Esophagus squamous epithelium (tissue), 4 donors: Measurements from ENCODE around the gene PTPN2.

Source experiments
- CTCF ChIP-seq, 6 experiments: fragments of 450-650 bp in 4 of 6; fragments of 200-600 bp in 2 of 6; sonication (generic) in 2 of 6; IDR thresholded peaks; one replicate each; pipeline ENCODE4 v1.5.1; 2016 to 2019; ENCODE audit warnings: antibody characterized with exemption in 6 of 6, mild to moderate bottlenecking in 4 of 6, moderate library complexity in 4 of 6
- POLR2A ChIP-seq, 4 donors: fragments of 450-650 bp; IDR thresholded peaks; one replicate each; pipeline ENCODE4 v1.6.1; 2017; ENCODE audit warnings: antibody characterized with exemption in 4 of 4, mild to moderate bottlenecking in 4 of 4, moderate library complexity in 3 of 4

- no peak for TF ChIP-seq CTCF (IDR thresholded peaks at IDR 0.05)
- no peak for TF ChIP-seq POLR2A (IDR thresholded peaks at IDR 0.05)
Observed at GRCh38 chr18:12820506-12820905, 63.5 kb downstream of the PTPN2 start.
